CD4-positive, alpha-beta memory T cell (primary cell): ENCODE measurements around the gene SAP30BP. TPM values are rescaled to one million over a fixed set of nuclear protein-coding genes. Genes with fewer than 3 reads are reported as not detected.
"Not testable (repeated sequence)": the region's sequence is repeated elsewhere in the genome, so short reads cannot be mapped to it uniquely, and the experiment has no call there.

Source experiments
- CTCF ChIA-PET: fragments of 350-600 bp; sonication (Branson Sonifier 250); formaldehyde crosslinking; loops from one replicate; lab custom pipeline; 2021; ENCODE audit warnings: inconsistent platforms; ENCODE audit not compliant: partially characterized antibody; lab: Charles Lee
- POLR2A ChIA-PET: fragments of 350-600 bp; sonication (Branson Sonifier 250); formaldehyde crosslinking; loops from one replicate; lab custom pipeline; 2021; ENCODE audit not compliant: partially characterized antibody; lab: Charles Lee
- DNase-seq, 5 donors: peaks; one replicate each; pipeline versions ENCODE4 v3.0.0 to v3.0.0-alpha.2; 2020 to 2022; ENCODE audit warnings: mixed read lengths in 1 of 5
- H3K27ac ChIP-seq: one replicate; pipeline ENCODE4 v1.7.0; 2013; ENCODE audit warnings: low read depth, low read length
- H3K27me3 ChIP-seq: 2 replicates; pipeline ENCODE4 v1.7.0; 2013; ENCODE audit warnings: mild to moderate bottlenecking, low read length, moderate library complexity; ENCODE audit not compliant: insufficient read depth
- H3K36me3 ChIP-seq: 2 replicates; pipeline ENCODE4 v1.7.0; 2013; ENCODE audit warnings: mild to moderate bottlenecking, low read length, moderate library complexity; ENCODE audit not compliant: insufficient read depth
- H3K4me1 ChIP-seq: 2 replicates; pipeline ENCODE4 v1.7.0; 2013; ENCODE audit warnings: mild to moderate bottlenecking, low read length, moderate library complexity; ENCODE audit not compliant: insufficient read depth
- H3K4me3 ChIP-seq, 2 donors: one replicate each; pipeline ENCODE4 v1.7.0; 2013; ENCODE audit warnings: low read length in 2 of 2, mild to moderate bottlenecking in 1 of 2
- H3K9me3 ChIP-seq, 2 donors: one replicate each; pipeline ENCODE4 v1.7.0; 2013; ENCODE audit warnings: low read length in 2 of 2, control low read depth in 1 of 2; ENCODE audit not compliant: control insufficient read depth in 1 of 2
- H3K27ac Mint-ChIP-seq, 7 donors: one replicate each; pipeline ENCODE4 v1.8.0; 2020 to 2021; ENCODE audit warnings: mixed read lengths in 7 of 7, mild to moderate bottlenecking in 6 of 7, inconsistent platforms in 3 of 7, moderate library complexity in 3 of 7
- H3K27me3 Mint-ChIP-seq, 2 donors: one replicate each; pipeline ENCODE4 v1.8.0; 2020 to 2021; ENCODE audit warnings: mixed read lengths in 2 of 2
- H3K36me3 Mint-ChIP-seq, 2 donors: one replicate each; pipeline ENCODE4 v1.8.0; 2020 to 2021; ENCODE audit warnings: mixed read lengths in 2 of 2, inconsistent platforms in 1 of 2, mild to moderate bottlenecking in 1 of 2
- H3K4me1 Mint-ChIP-seq, 4 donors: one replicate each; pipeline ENCODE4 v1.8.0; 2020 to 2021; ENCODE audit warnings: mixed read lengths in 4 of 4, mild to moderate bottlenecking in 1 of 4
- H3K4me3 Mint-ChIP-seq, 8 donors: one replicate each; pipeline ENCODE4 v1.8.0; 2020 to 2021; ENCODE audit warnings: mixed read lengths in 8 of 8, mild to moderate bottlenecking in 7 of 8, moderate library complexity in 6 of 8, inconsistent platforms in 3 of 8
- H3K9me3 Mint-ChIP-seq, 8 donors: one replicate each; pipeline ENCODE4 v1.8.0; 2020 to 2021; ENCODE audit warnings: mixed read lengths in 8 of 8, mild to moderate bottlenecking in 5 of 8, inconsistent platforms in 3 of 8, moderate library complexity in 1 of 8
- intact Hi-C: fragments of 100-400 bp; cut with micrococcal nuclease; formaldehyde crosslinking; loops from one replicate; pipeline ENCODE4 v1.15.1; 2023
- polyA plus RNA-seq, 2 donors: library from polyadenylated mRNA; unstranded; fragments of 300-500 nt; fragmentation: Illumina TruSeq; gene quantifications; one replicate each; pipeline ENCODE4 v1.2.3, GENCODE V29; 2021
- total RNA-seq, 2 experiments: library from RNA; stranded (reverse); gene quantifications; one replicate each; pipeline ENCODE4 v1.2.3, GENCODE V29; 2021

The SAP30BP gene
- total and polyA plus RNA-seq, 4 experiments from 2014 or later, result 69.9 to 119 (median 97.5) TPM

- intact Hi-C loops, H3K4me3 Mint-ChIP-seq, H3K9me3 Mint-ChIP-seq, POLR2A ChIA-PET, H3K36me3 Mint-ChIP-seq, H3K27me3 Mint-ChIP-seq, H3K4me3 ChIP-seq, DNase-seq, H3K9me3 ChIP-seq, H3K27me3 ChIP-seq, H3K36me3 ChIP-seq, H3K27ac Mint-ChIP-seq, H3K27ac ChIP-seq: not testable (repeated sequence)
- H3K4me1 ChIP-seq, result peaks cover 11% of the 10 kb centered on the region
- peaks cover 2 to 11% (median 6%) of the 10 kb centered on the region in 4 donors for H3K4me1 Mint-ChIP-seq
- CTCF ChIA-PET, result interaction anchor here (1.5 kb wide), 1 partner anchor 13 kb away, joined by 4 read pairs; no protein-coding TSS in a partner anchor
These were observed 29.1 kb upstream of the SAP30BP start for GRCh38 chr17:75638039-75638438.

GRCh38 chr17:75638893-75639292 is 28.2 kb upstream of the SAP30BP start:
- ChIA-PET CTCF (interaction anchor here (0.8 to 1.5 kb wide), 3 partner anchors 13 to 110 kb away, joined by 3 to 4 read pairs (median 4); no protein-coding TSS in a partner anchor), POLR2A (no interaction called here)
- Mint-ChIP-seq H3K9me3 (no peaks in the 10 kb centered on the region), H3K4me1 (peaks cover under 1 to 2% (median 2%) of the 10 kb centered on the region in 4 donors), H3K36me3 (peaks cover 1 to 3% of the 10 kb centered on the region in 2 donors), H3K27me3 (no peaks in the 10 kb centered on the region), H3K4me3 (no peak overlapping the region), H3K27ac (no peak overlapping the region)
- H3K4me1 ChIP-seq, result peaks cover 3% of the 10 kb centered on the region
- H3K9me3 ChIP-seq, result no peaks in the 10 kb centered on the region
- no peaks in the 10 kb centered on the region for H3K27me3 ChIP-seq
- intact Hi-C loops, result no loop called here
- DNase-seq, result no peak
- H3K36me3 ChIP-seq, result no peaks in the 10 kb centered on the region
- H3K4me3 ChIP-seq, result no peak overlapping the region
- no peak overlapping the region for H3K27ac ChIP-seq

- intact Hi-C loops, result no loop called here
- Mint-ChIP-seq H3K27me3 (no peaks in the 10 kb centered on the region), H3K36me3 (peaks cover 1 to 3% of the 10 kb centered on the region in 2 donors), H3K9me3 (no peaks in the 10 kb centered on the region), H3K4me1 (no peaks in the 10 kb centered on the region), H3K27ac (no peak overlapping the region), H3K4me3 (no peak overlapping the region)
- DNase-seq, result no peak
- CTCF ChIA-PET, result interaction anchor here (0.8 to 1.3 kb wide), 2 partner anchors 38 to 110 kb away, joined by 3 to 4 read pairs; no protein-coding TSS in a partner anchor
- no peaks in the 10 kb centered on the region for H3K27me3 ChIP-seq
- no peaks in the 10 kb centered on the region for H3K4me1 ChIP-seq
- no peak overlapping the region for H3K4me3 ChIP-seq
- no peaks in the 10 kb centered on the region for H3K9me3 ChIP-seq
- H3K36me3 ChIP-seq, result no peaks in the 10 kb centered on the region
- POLR2A ChIA-PET, result no interaction called here
- no peak overlapping the region for H3K27ac ChIP-seq
These were observed 27.8 kb upstream of the SAP30BP start for GRCh38 chr17:75639327-75639726.

- no peaks in the 10 kb centered on the region for H3K9me3 ChIP-seq
- H3K27me3 ChIP-seq, result no peaks in the 10 kb centered on the region
- no peak overlapping the region for H3K4me3 ChIP-seq
- ChIA-PET CTCF (interaction anchor here (0.8 to 6.8 kb wide), 5 partner anchors 5 to 113 kb away, joined by 3 to 48 read pairs (median 4); partner anchors contain the start of gene SMIM5), POLR2A (no interaction called here)
- no peak overlapping the region for H3K27ac Mint-ChIP-seq
- H3K27me3 Mint-ChIP-seq, result no peaks in the 10 kb centered on the region
- H3K36me3 Mint-ChIP-seq, result peaks cover 1 to 3% of the 10 kb centered on the region in 2 donors
- intact Hi-C loops, result no loop called here
- no peak overlapping the region for H3K27ac ChIP-seq
- no peaks in the 10 kb centered on the region for H3K4me1 ChIP-seq
- H3K36me3 ChIP-seq, result no peaks in the 10 kb centered on the region
- no peaks in the 10 kb centered on the region for H3K9me3 Mint-ChIP-seq
- no peak for DNase-seq
- H3K4me3 Mint-ChIP-seq, result no peak overlapping the region
- no peaks in the 10 kb centered on the region for H3K4me1 Mint-ChIP-seq
These were observed 27.2 kb upstream of the SAP30BP start for GRCh38 chr17:75639771-75640555.

- Histone ChIP-seq H3K36me3 (no peaks in the 10 kb centered on the region), H3K27me3 (no peaks in the 10 kb centered on the region), H3K9me3 (no peaks in the 10 kb centered on the region), H3K4me3 (no peak overlapping the region), H3K27ac (no peak overlapping the region), H3K4me1 (no peaks in the 10 kb centered on the region)
- ChIA-PET POLR2A (interaction anchor here (1.0 kb wide), 1 partner anchor 31 kb away, joined by 3 read pairs; no protein-coding TSS in a partner anchor), CTCF (interaction anchor here (1.5 to 6.8 kb wide), 5 partner anchors 6 to 113 kb away, joined by 3 to 48 read pairs (median 5); partner anchors contain the start of gene SMIM5)
- H3K27me3 Mint-ChIP-seq, result no peaks in the 10 kb centered on the region
- H3K4me1 Mint-ChIP-seq, result no peaks in the 10 kb centered on the region
- H3K4me3 Mint-ChIP-seq, result no peak overlapping the region
- H3K9me3 Mint-ChIP-seq, result no peaks in the 10 kb centered on the region
- H3K27ac Mint-ChIP-seq, result no peak overlapping the region
- H3K36me3 Mint-ChIP-seq, result peaks cover 3 to 5% of the 10 kb centered on the region in 2 donors
- no peak for DNase-seq
- intact Hi-C loops, result no loop called here
These were observed 26.5 kb upstream of the SAP30BP start for GRCh38 chr17:75640556-75641119.

GRCh38 chr17:75641343-75641742 is 25.8 kb upstream of the SAP30BP start:
- H3K4me1 Mint-ChIP-seq, result peaks cover 0 to 5% (median 0%) of the 10 kb centered on the region in 4 donors
- DNase-seq, result no peak
- Histone ChIP-seq H3K27ac (no peak overlapping the region), H3K36me3 (no peaks in the 10 kb centered on the region), H3K4me1 (no peaks in the 10 kb centered on the region), H3K4me3 (no peak overlapping the region), H3K9me3 (no peaks in the 10 kb centered on the region), H3K27me3 (no peaks in the 10 kb centered on the region)
- intact Hi-C loops, result no loop called here
- no peak overlapping the region for H3K27ac Mint-ChIP-seq
- no peak overlapping the region for H3K4me3 Mint-ChIP-seq
- ChIA-PET CTCF (interaction anchor here (1.5 to 6.8 kb wide), 5 partner anchors 7 to 112 kb away, joined by 3 to 48 read pairs (median 5); partner anchors contain the start of gene SMIM5), POLR2A (interaction anchor here (1.0 kb wide), 1 partner anchor 30 kb away, joined by 3 read pairs; no protein-coding TSS in a partner anchor)
- no peaks in the 10 kb centered on the region for H3K9me3 Mint-ChIP-seq
- H3K36me3 Mint-ChIP-seq, result peaks cover 3 to 6% of the 10 kb centered on the region in 2 donors
- no peaks in the 10 kb centered on the region for H3K27me3 Mint-ChIP-seq

GRCh38 chr17:75642182-75642783 is 24.9 kb upstream of the SAP30BP start:
- Mint-ChIP-seq H3K4me3 (no peak overlapping the region), H3K9me3 (no peaks in the 10 kb centered on the region), H3K27me3 (no peaks in the 10 kb centered on the region), H3K36me3 (peaks cover 3 to 6% of the 10 kb centered on the region in 2 donors), H3K4me1 (peaks cover 0 to 9% (median 0%) of the 10 kb centered on the region in 4 donors), H3K27ac (no peak overlapping the region)
- no peak overlapping the region for H3K27ac ChIP-seq
- POLR2A ChIA-PET, result no interaction called here
- no peaks in the 10 kb centered on the region for H3K4me1 ChIP-seq
- no peaks in the 10 kb centered on the region for H3K9me3 ChIP-seq
- no peak for DNase-seq
- peaks cover 3% of the 10 kb centered on the region for H3K36me3 ChIP-seq
- intact Hi-C loops, result no loop called here
- H3K4me3 ChIP-seq, result no peak overlapping the region
- CTCF ChIA-PET, result interaction anchor here (1.9 to 6.8 kb wide), 2 partner anchors 8 to 106 kb away, joined by 7 to 48 read pairs; partner anchors contain the start of gene SMIM5
- no peaks in the 10 kb centered on the region for H3K27me3 ChIP-seq
